ENCODE data around the gene MRFAP1. TPM values are rescaled to one million over a fixed set of nuclear protein-coding genes. Genes with fewer than 3 reads are reported as not detected.
A peak's percentile ranks its signal among the peaks of the same experiment; 100 is the strongest.

The MRFAP1 gene
- total RNA-seq, 1 donor, result 94.1 TPM

GRCh38 chr4:6598127-6598526, 42.4 kb upstream of the MRFAP1 start:
- H3K36me3 ChIP-seq (ENCODE audit: insufficient read depth, low read length), result peaks cover 12% of the 10 kb centered on the region
- H4K20me1 ChIP-seq (ENCODE audit: insufficient read depth, low read length), result no peaks in the 10 kb centered on the region
- TF ChIP-seq CTCF (IDR thresholded peaks at IDR 0.05; ENCODE audit: extremely low read depth, low read depth, low read length), result no peak
- H3K4me2 ChIP-seq (ENCODE audit: insufficient read depth, low read length), result no peak overlapping the region
- no peak overlapping the region for H3K27ac ChIP-seq (ENCODE audit: low read depth, low read length)
- no peak for DNase-seq (ENCODE audit: insufficient read length, low spot score, missing footprints)
- no peak overlapping the region for H3K4me3 ChIP-seq (ENCODE audit: insufficient read depth, low read length)
- no peaks in the 10 kb centered on the region for H3K9me3 ChIP-seq (ENCODE audit: low read depth, low read length)
- no peak overlapping the region for H2AFZ ChIP-seq (ENCODE audit: low read length)
- H3K79me2 ChIP-seq (ENCODE audit: insufficient read depth, low read length), result no peaks in the 10 kb centered on the region
- H3K27me3 ChIP-seq (ENCODE audit: insufficient read depth, low read length), result no peaks in the 10 kb centered on the region
- H3K4me1 ChIP-seq (ENCODE audit: insufficient read depth, low read length), result no peaks in the 10 kb centered on the region

- Histone ChIP-seq H3K36me3 (ENCODE audit: insufficient read depth, low read length) (peaks cover 12% of the 10 kb centered on the region), H2AFZ (ENCODE audit: low read length) (no peak overlapping the region), H3K27ac (ENCODE audit: low read depth, low read length) (no peak overlapping the region), H4K20me1 (ENCODE audit: insufficient read depth, low read length) (no peaks in the 10 kb centered on the region), H3K9me3 (ENCODE audit: low read depth, low read length) (no peaks in the 10 kb centered on the region), H3K27me3 (ENCODE audit: insufficient read depth, low read length) (no peaks in the 10 kb centered on the region), H3K4me3 (ENCODE audit: insufficient read depth, low read length) (no peak overlapping the region), H3K79me2 (ENCODE audit: insufficient read depth, low read length) (no peaks in the 10 kb centered on the region), H3K4me2 (ENCODE audit: insufficient read depth, low read length) (no peak overlapping the region), H3K4me1 (ENCODE audit: insufficient read depth, low read length) (no peaks in the 10 kb centered on the region)
- no peak for TF ChIP-seq CTCF (IDR thresholded peaks at IDR 0.05; ENCODE audit: extremely low read depth, low read depth, low read length)
- DNase-seq (ENCODE audit: insufficient read length, low spot score, missing footprints), result no peak
Observed at GRCh38 chr4:6598641-6599040, 41.8 kb upstream of the MRFAP1 start.

GRCh38 chr4:6601661-6602250, 38.7 kb upstream of the MRFAP1 start:
- H3K4me3 ChIP-seq (ENCODE audit: insufficient read depth, low read length), result no peak overlapping the region
- H3K36me3 ChIP-seq (ENCODE audit: insufficient read depth, low read length), result peaks cover 26% of the 10 kb centered on the region
- H3K4me2 ChIP-seq (ENCODE audit: insufficient read depth, low read length), result no peak overlapping the region
- H3K79me2 ChIP-seq (ENCODE audit: insufficient read depth, low read length), result no peaks in the 10 kb centered on the region
- no peaks in the 10 kb centered on the region for H4K20me1 ChIP-seq (ENCODE audit: insufficient read depth, low read length)
- H3K4me1 ChIP-seq (ENCODE audit: insufficient read depth, low read length), result no peaks in the 10 kb centered on the region
- H2AFZ ChIP-seq (ENCODE audit: low read length), result no peak overlapping the region
- H3K27me3 ChIP-seq (ENCODE audit: insufficient read depth, low read length), result no peaks in the 10 kb centered on the region
- TF ChIP-seq CTCF (IDR thresholded peaks at IDR 0.05; ENCODE audit: extremely low read depth, low read depth, low read length), result no peak
- DNase-seq (ENCODE audit: insufficient read length, low spot score, missing footprints), result peak; percentile 50
- no peak overlapping the region for H3K27ac ChIP-seq (ENCODE audit: low read depth, low read length)
- H3K9me3 ChIP-seq (ENCODE audit: low read depth, low read length), result peaks cover 5% of the 10 kb centered on the region

- H2AFZ ChIP-seq (ENCODE audit: low read length), result no peak overlapping the region
Observed at GRCh38 chr4:6602289-6602688, 38.2 kb upstream of the MRFAP1 start.

More at GRCh38 chr4:6602289-6602688, 38.2 kb upstream of the MRFAP1 start:
- no peaks in the 10 kb centered on the region for H4K20me1 ChIP-seq (ENCODE audit: insufficient read depth, low read length)
- no peak overlapping the region for H3K4me2 ChIP-seq (ENCODE audit: insufficient read depth, low read length)
- peaks cover 26% of the 10 kb centered on the region for H3K36me3 ChIP-seq (ENCODE audit: insufficient read depth, low read length)
- DNase-seq (ENCODE audit: insufficient read length, low spot score, missing footprints), result peak; percentile 9
- H3K4me1 ChIP-seq (ENCODE audit: insufficient read depth, low read length), result no peaks in the 10 kb centered on the region
- H3K27me3 ChIP-seq (ENCODE audit: insufficient read depth, low read length), result no peaks in the 10 kb centered on the region
- H3K27ac ChIP-seq (ENCODE audit: low read depth, low read length), result no peak overlapping the region
- H3K79me2 ChIP-seq (ENCODE audit: insufficient read depth, low read length), result no peaks in the 10 kb centered on the region
- TF ChIP-seq CTCF (IDR thresholded peaks at IDR 0.05; ENCODE audit: extremely low read depth, low read depth, low read length), result no peak
- H3K4me3 ChIP-seq (ENCODE audit: insufficient read depth, low read length), result no peak overlapping the region
- peaks cover 5% of the 10 kb centered on the region for H3K9me3 ChIP-seq (ENCODE audit: low read depth, low read length)

Data from osteoblast (primary cell).